ENCODE results near the gene LSM4.
"Not testable (repeated sequence)": the region's sequence is repeated elsewhere in the genome, so short reads cannot be mapped to it uniquely, and the experiment has no call there.

GRCh38 chr19:18354743-18355142, 31.9 kb upstream of the LSM4 start:
- TF ChIP-seq POLR2A (IDR thresholded peaks at IDR 0.05; ENCODE audit: low read depth, low read length); POLR2AphosphoS5 (IDR thresholded peaks at IDR 0.05; ENCODE audit: insufficient read depth, low read depth, low read length): not testable (repeated sequence)
